GM21576 (cell line): ENCODE measurements around the gene KRTAP10-7.
"Not testable (repeated sequence)": the region's sequence is repeated elsewhere in the genome, so short reads cannot be mapped to it uniquely, and the experiment has no call there.

Source experiments
- ATAC-seq: cut with Tn5 transposase; IDR thresholded peaks from one replicate; pipeline ENCODE4 v1.9.1; 2021; ENCODE audit warnings: mild to moderate bottlenecking, moderate library complexity; ENCODE audit not compliant: unreplicated experiment

KRTAP10-7 gene

GRCh38 chr21:44628707-44629391 lies 28.5 kb downstream of the KRTAP10-7 start:
- no peak for ATAC-seq

GRCh38 chr21:44630440-44630839 lies 30.0 kb downstream of the KRTAP10-7 start:
- no peak for ATAC-seq

GRCh38 chr21:44632067-44632466 lies 31.7 kb downstream of the KRTAP10-7 start:
- ATAC-seq, result no peak

GRCh38 chr21:44636209-44637017 lies 36.0 kb downstream of the KRTAP10-7 start:
- ATAC-seq, result no peak

- ATAC-seq, result no peak
Observed at GRCh38 chr21:44637018-44637850, 36.8 kb downstream of the KRTAP10-7 start, which contains the start of gene KRTAP10-10. Gene KRTAP10-10, plus strand, starts transcription at chr21:44637356. Its CDS starts 62 bp downstream, at chr21:44637418.

GRCh38 chr21:44637851-44638348 lies 37.5 kb downstream of the KRTAP10-7 start:
- not testable (repeated sequence) for ATAC-seq

GRCh38 chr21:44638506-44639330 lies 38.3 kb downstream of the KRTAP10-7 start:
- ATAC-seq, result not testable (repeated sequence)

- ATAC-seq, result no peak
Observed at GRCh38 chr21:44639331-44639655, 38.9 kb downstream of the KRTAP10-7 start.

GRCh38 chr21:44640761-44641160 lies 40.4 kb downstream of the KRTAP10-7 start:
- no peak for ATAC-seq

- no peak for ATAC-seq
Observed at GRCh38 chr21:44643741-44644310, 43.4 kb downstream of the KRTAP10-7 start.

GRCh38 chr21:44644878-44645277 lies 44.5 kb downstream of the KRTAP10-7 start:
- ATAC-seq, result no peak

- not testable (repeated sequence) for ATAC-seq
Observed at GRCh38 chr21:44646366-44647221, 46.2 kb downstream of the KRTAP10-7 start, which contains the start of gene KRTAP10-11. Gene KRTAP10-11, plus strand, starts transcription at chr21:44646414. Its CDS starts 45 bp downstream, at chr21:44646459.

- no peak for ATAC-seq
Observed at GRCh38 chr21:44647222-44647552, 46.8 kb downstream of the KRTAP10-7 start.

GRCh38 chr21:44648557-44649311 lies 48.3 kb downstream of the KRTAP10-7 start:
- ATAC-seq, result no peak

- no peak for ATAC-seq
Observed at GRCh38 chr21:44649521-44650100, 49.2 kb downstream of the KRTAP10-7 start.

- no peak for ATAC-seq
Observed at GRCh38 chr21:44650265-44650972, 50.0 kb downstream of the KRTAP10-7 start.

- ATAC-seq, result no peak
Observed at GRCh38 chr21:44650973-44651675, 50.7 kb downstream of the KRTAP10-7 start.
